Osteoblast (primary cell): ENCODE data around the gene C5. TPM values are rescaled to one million over a fixed set of nuclear protein-coding genes. Genes with fewer than 3 reads are reported as not detected.

Experiments used
- DNase-seq: peaks from one replicate; pipeline ENCODE4 v3.0.0; 2011; ENCODE audit warnings: low spot score, mixed read lengths; ENCODE audit not compliant: insufficient read length; ENCODE audit errors: missing footprints
- H2AFZ ChIP-seq: 2 replicates; pipeline ENCODE4 v1.6.0; 2011; ENCODE audit warnings: mild to moderate bottlenecking, low read length
- H3K27ac ChIP-seq: 2 replicates; pipeline ENCODE4 v1.5.1; 2011; ENCODE audit warnings: mild to moderate bottlenecking, low read depth, low read length, moderate library complexity
- H3K27me3 ChIP-seq: 2 replicates; pipeline ENCODE4 v1.6.0; 2012; ENCODE audit warnings: mild to moderate bottlenecking, control low read depth, inconsistent platforms, low read length, moderate library complexity; ENCODE audit not compliant: insufficient read depth
- H3K36me3 ChIP-seq: 2 replicates; pipeline ENCODE4 v1.5.1; 2011; ENCODE audit warnings: mild to moderate bottlenecking, low read length, control low read depth, moderate library complexity; ENCODE audit not compliant: insufficient read depth
- H3K4me1 ChIP-seq: 2 replicates; pipeline ENCODE4 v1.5.1; 2011; ENCODE audit warnings: mild to moderate bottlenecking, low read length, control low read depth, moderate library complexity; ENCODE audit not compliant: insufficient read depth
- H3K4me2 ChIP-seq: 2 replicates; pipeline ENCODE4 v1.6.0; 2011; ENCODE audit warnings: mild to moderate bottlenecking, low read length; ENCODE audit not compliant: insufficient read depth
- H3K4me3 ChIP-seq: fragments of 200-600 bp; sonication (generic); 3 replicates; pipeline ENCODE4 v1.5.1; 2012; ENCODE audit warnings: mild to moderate bottlenecking, low read length, inconsistent platforms; ENCODE audit not compliant: insufficient read depth
- H3K79me2 ChIP-seq: 2 replicates; pipeline ENCODE4 v1.6.0; 2012; ENCODE audit warnings: mild to moderate bottlenecking, low read length, control low read depth, inconsistent platforms; ENCODE audit not compliant: insufficient read depth
- H3K9me3 ChIP-seq: 2 replicates; pipeline ENCODE4 v1.5.1; 2011; ENCODE audit warnings: low read depth, low read length, control low read depth
- H4K20me1 ChIP-seq: 2 replicates; pipeline ENCODE4 v1.6.0; 2012; ENCODE audit warnings: mild to moderate bottlenecking, low read length, control low read depth; ENCODE audit not compliant: insufficient read depth
- CTCF ChIP-seq: IDR thresholded peaks from 2 replicates; pipeline ENCODE4 v1.5.1; 2011; ENCODE audit warnings: mild to moderate bottlenecking, low read depth, low read length, moderate library complexity; ENCODE audit errors: extremely low read depth
- total RNA-seq: library from RNA; depleted of rRNA; stranded (reverse); fragments of >200 nt; gene quantifications from 2 replicates; pipeline ENCODE4 v1.2.3, GENCODE V29; 2012

C5 gene
- total RNA-seq, 1 donor, result 5.1 TPM

DNA sequence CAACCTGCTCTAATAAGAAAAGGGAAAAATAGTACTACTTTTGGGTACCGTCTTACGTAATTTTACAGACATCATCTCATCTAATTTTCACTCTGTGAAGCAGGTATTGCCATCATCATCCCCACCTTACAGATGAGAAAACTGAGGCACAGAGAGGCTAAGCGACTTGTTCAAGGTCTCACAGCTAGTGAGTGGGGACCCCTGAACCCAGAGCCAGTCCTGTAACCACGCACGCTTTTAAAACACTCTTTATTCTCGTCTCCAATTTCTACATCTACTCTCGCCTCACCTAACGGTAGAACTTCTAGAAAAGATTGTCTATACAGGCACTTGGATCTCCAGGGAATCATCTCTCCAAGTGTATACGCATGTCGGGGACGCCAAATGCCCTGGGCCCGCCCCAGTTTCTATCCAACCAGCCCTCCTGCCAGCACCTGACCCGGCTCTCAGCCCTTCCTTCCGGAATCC is 122.0 kb downstream of the C5 start:
- no peak overlapping the region for H3K27ac ChIP-seq
- peak overlapping the region; percentile 81 for H2AFZ ChIP-seq
- peaks cover 36% of the 10 kb centered on the region for H3K4me1 ChIP-seq
- H3K79me2 ChIP-seq, result no peaks in the 10 kb centered on the region
- no peaks in the 10 kb centered on the region for H3K9me3 ChIP-seq
- peak overlapping the region; percentile 82 for H3K4me2 ChIP-seq
- DNase-seq, result no peak
- H3K4me3 ChIP-seq, result peak overlapping the region; percentile 75
- no peak for TF ChIP-seq CTCF
- H3K27me3 ChIP-seq, result no peaks in the 10 kb centered on the region
- no peaks in the 10 kb centered on the region for H3K36me3 ChIP-seq
- no peaks in the 10 kb centered on the region for H4K20me1 ChIP-seq

GRCh38 chr9:120927269-120928014 is 122.6 kb downstream of the C5 start:
- Histone ChIP-seq H3K4me3 (no peak overlapping the region), H3K79me2 (no peaks in the 10 kb centered on the region), H3K4me1 (peaks cover 36% of the 10 kb centered on the region), H3K36me3 (no peaks in the 10 kb centered on the region), H3K9me3 (no peaks in the 10 kb centered on the region), H3K27me3 (no peaks in the 10 kb centered on the region), H3K4me2 (no peak overlapping the region), H2AFZ (no peak overlapping the region), H3K27ac (peak overlapping the region; percentile 74), H4K20me1 (no peaks in the 10 kb centered on the region)
- TF ChIP-seq CTCF, result no peak
- no peak for DNase-seq

GRCh38 chr9:120926397-120926928 is 123.6 kb downstream of the C5 start, which contains the start of gene TRAF1:
TSS of gene TRAF1 (minus strand) at chr9:120926796. CDS start at chr9:120926075, 721 bp downstream.
- H3K27ac ChIP-seq, result peak within 1 kb of the TSS; percentile 74
- TF ChIP-seq CTCF, result no peak
- DNase-seq, result no peak
- H3K4me2 ChIP-seq, result peak within 1 kb of the TSS; percentile 50
- H3K9me3 ChIP-seq, result no peaks in the 10 kb centered on the region
- H2AFZ ChIP-seq, result peak within 1 kb of the TSS; percentile 85
- H3K36me3 ChIP-seq, result no peaks in the 10 kb centered on the region
- no peaks in the 10 kb centered on the region for H4K20me1 ChIP-seq
- peaks cover 26% of the 10 kb centered on the region for H3K4me1 ChIP-seq
- H3K4me3 ChIP-seq, result peak within 1 kb of the TSS; percentile 28
- H3K79me2 ChIP-seq, result no peaks in the 10 kb centered on the region
- H3K27me3 ChIP-seq, result no peaks in the 10 kb centered on the region
